Endothelial cell of umbilical vein (primary cell): ENCODE measurements around the gene PKP4. TPM values are rescaled to one million over a fixed set of nuclear protein-coding genes. Genes with fewer than 3 reads are reported as not detected.

Source experiments
- BruUV-seq: library from RNA; stranded (reverse); fragments of 400-500 nt; replicated peaks from 2 replicates; lab custom pipeline; 2021; lab: Mats Ljungman, UMichigan
- CTCF ChIA-PET: fragments of 300-600, 350-600 bp; sonication (Branson Sonifier 250); formaldehyde crosslinking; loops from one replicate; lab custom pipeline; 2021; ENCODE audit warnings: antibody characterized with exemption, inconsistent platforms; lab: Charles Lee
- POLR2A ChIA-PET: fragments of 300-600, 350-600 bp; sonication (Branson Sonifier 250); formaldehyde crosslinking; loops from one replicate; lab custom pipeline; 2021; ENCODE audit warnings: antibody characterized with exemption, inconsistent platforms; lab: Charles Lee
- DNase-seq: peaks from one replicate; pipeline ENCODE4 v3.0.0-alpha.2; 2011; ENCODE audit warnings: low read depth, low spot score
- FAIRE-seq: peaks from 2 replicates; lab custom pipeline; 2011; peaks lifted over from hg19 to GRCh38; lab: Jason Lieb, UNC
- H2AFZ ChIP-seq: 2 replicates; pipeline ENCODE4 v1.6.0; 2012; ENCODE audit warnings: low read depth, low read length, control low read depth, inconsistent platforms
- H3K27ac ChIP-seq: 2 replicates; pipeline ENCODE4 v1.5.1; 2011; ENCODE audit warnings: low read depth, mild to moderate bottlenecking, control low read depth, low read length, moderate library complexity; ENCODE audit not compliant: insufficient read depth
- H3K27me3 ChIP-seq, 2 experiments: 2 replicates each; pipeline versions ENCODE4 v1.6.0 to v1.6.1; 2011; ENCODE audit warnings: low read length in 2 of 2, mixed read lengths in 1 of 2; ENCODE audit not compliant: control insufficient read depth in 2 of 2, insufficient read depth in 2 of 2
- H3K36me3 ChIP-seq, 2 experiments: 2 replicates in 1 of 2; 3 replicates in 1 of 2; pipeline ENCODE4 v1.5.1; 2011; ENCODE audit warnings: low read length in 2 of 2, mild to moderate bottlenecking in 1 of 2, moderate library complexity in 1 of 2; ENCODE audit not compliant: control insufficient read depth in 2 of 2, insufficient read depth in 2 of 2; ENCODE audit errors: extremely low read depth in 1 of 2
- H3K4me1 ChIP-seq: 3 replicates; pipeline ENCODE4 v1.5.1; 2011; ENCODE audit warnings: mild to moderate bottlenecking, low read length; ENCODE audit not compliant: control insufficient read depth, insufficient read depth; ENCODE audit errors: extremely low read depth
- H3K4me2 ChIP-seq: 2 replicates; pipeline ENCODE4 v1.6.1; 2011; ENCODE audit warnings: low read length, control low read depth, mixed read lengths; ENCODE audit not compliant: insufficient read depth
- H3K4me3 ChIP-seq, 3 experiments: fragments of 200-600 bp in 1 of 3; sonication (generic), shearing (Covaris generic) in 1 of 3; replicated peaks in 1 of 3; 2 replicates each; pipeline ENCODE4 v1.5.1; 2011 to 2016; ENCODE audit warnings: control low read depth in 3 of 3, low read length in 3 of 3, mild to moderate bottlenecking in 2 of 3, inconsistent platforms in 1 of 3, low read depth in 1 of 3, moderate library complexity in 1 of 3; ENCODE audit not compliant: insufficient read depth in 1 of 3
- H3K79me2 ChIP-seq: 2 replicates; pipeline ENCODE4 v1.6.0; 2012; ENCODE audit warnings: low read length, inconsistent platforms; ENCODE audit not compliant: control insufficient read depth, insufficient read depth
- H3K9ac ChIP-seq: replicated peaks from 2 replicates; pipeline ENCODE3; 2011; ENCODE audit warnings: low read length, control low read depth; ENCODE audit not compliant: insufficient read depth; ENCODE audit errors: extremely low read depth
- H3K9me1 ChIP-seq: replicated peaks from 3 replicates; pipeline ENCODE4 v1.6.0; 2011; ENCODE audit warnings: mild to moderate bottlenecking, low read length; ENCODE audit not compliant: control insufficient read depth, insufficient read depth; ENCODE audit errors: extremely low read depth
- H3K9me3 ChIP-seq: replicated peaks from 2 replicates; pipeline ENCODE4 v1.5.1; 2012; ENCODE audit warnings: low read length, inconsistent platforms; ENCODE audit not compliant: control insufficient read depth, insufficient read depth
- H4K20me1 ChIP-seq: replicated peaks from 2 replicates; pipeline ENCODE3; 2011; ENCODE audit warnings: mild to moderate bottlenecking, low read length; ENCODE audit not compliant: control insufficient read depth, insufficient read depth; ENCODE audit errors: extremely low read depth
- EZH2 ChIP-seq: IDR thresholded peaks from 2 replicates; pipeline ENCODE4 v1.6.1; 2012; ENCODE audit warnings: borderline replicate concordance, low read depth, mild to moderate bottlenecking, moderate library complexity, low read length, inconsistent platforms; ENCODE audit not compliant: severe bottlenecking
- FOS ChIP-seq: IDR thresholded peaks from 2 replicates; pipeline ENCODE4 v1.6.1; 2011; ENCODE audit warnings: mild to moderate bottlenecking, low read length, moderate library complexity, borderline replicate concordance; ENCODE audit not compliant: insufficient read depth
- GATA2 ChIP-seq: IDR thresholded peaks from 2 replicates; pipeline ENCODE4 v1.7.0; 2011; ENCODE audit warnings: low read depth, mild to moderate bottlenecking, moderate library complexity, mixed read lengths, low read length; ENCODE audit not compliant: insufficient read length, insufficient read depth
- JUN ChIP-seq: IDR thresholded peaks from 2 replicates; pipeline ENCODE4 v1.6.1; 2011; ENCODE audit warnings: borderline replicate concordance, low read depth; ENCODE audit not compliant: insufficient read length, insufficient read depth
- MYC ChIP-seq: IDR thresholded peaks from one replicate; pipeline ENCODE4 v1.6.1; 2011; ENCODE audit warnings: mild to moderate bottlenecking, low read depth, low read length
- POLR2A ChIP-seq: IDR thresholded peaks from 2 replicates; pipeline ENCODE4 v1.6.1; 2012; ENCODE audit warnings: low read depth, mild to moderate bottlenecking, control low read depth, low read length
- POLR2AphosphoS5 ChIP-seq: IDR thresholded peaks from 2 replicates; pipeline ENCODE4 v1.6.1; 2012; ENCODE audit warnings: low read depth, mild to moderate bottlenecking, control low read depth, low read length, moderate library complexity; ENCODE audit not compliant: insufficient read depth
- dilution Hi-C: fragments of 300-500 bp; cut with MboI; formaldehyde crosslinking; loops from one replicate; pipeline ENCODE4 v1.15.0; 2019; ENCODE audit warnings: low sequenced_read_pairs; ENCODE audit not compliant: extremely low pct_ligation_motif_present
- intact Hi-C: fragments of 100-400 bp; cut with micrococcal nuclease; formaldehyde crosslinking; loops from one replicate; pipeline ENCODE4 v1.10.0; 2022
- polyA plus RNA-seq, 4 experiments: library from polyadenylated mRNA; depleted of rRNA in 3 of 4; stranded (reverse) in 3 of 4; unstranded in 1 of 4; fragments of >200 nt; gene quantifications; 2 replicates each; pipeline versions ENCODE4 v1.2.1 to v1.2.3, GENCODE V29; 2011 to 2012; ENCODE audit warnings: missing spikeins in 1 of 4
- total RNA-seq: library from RNA; stranded (reverse); gene quantifications from 2 replicates; pipeline ENCODE4 v1.2.3, GENCODE V29; 2021
- TF ChIP-seq, protein P1 (sequence below): IDR thresholded peaks from 2 replicates; pipeline ENCODE4 v1.6.1; 2011; ENCODE audit not compliant: insufficient read depth, insufficient read length
- TF ChIP-seq, protein P2 (sequence below), 2 donors: IDR thresholded peaks; 1 replicate in 1 of 2; 2 replicates in 1 of 2; pipeline ENCODE4 v1.5.1; 2011; ENCODE audit warnings: low read length in 2 of 2, mild to moderate bottlenecking in 2 of 2, moderate library complexity in 2 of 2, control low read depth in 1 of 2, inconsistent platforms in 1 of 2, low read depth in 1 of 2; ENCODE audit not compliant: insufficient read depth in 1 of 2; ENCODE audit errors: extremely low read depth in 1 of 2

The PKP4 gene
- total and polyA plus RNA-seq, 2 donors (not counting 3 experiments of a cell fraction or from before 2014, with no cell fraction given): 35.4 to 68.5 TPM

DNA sequence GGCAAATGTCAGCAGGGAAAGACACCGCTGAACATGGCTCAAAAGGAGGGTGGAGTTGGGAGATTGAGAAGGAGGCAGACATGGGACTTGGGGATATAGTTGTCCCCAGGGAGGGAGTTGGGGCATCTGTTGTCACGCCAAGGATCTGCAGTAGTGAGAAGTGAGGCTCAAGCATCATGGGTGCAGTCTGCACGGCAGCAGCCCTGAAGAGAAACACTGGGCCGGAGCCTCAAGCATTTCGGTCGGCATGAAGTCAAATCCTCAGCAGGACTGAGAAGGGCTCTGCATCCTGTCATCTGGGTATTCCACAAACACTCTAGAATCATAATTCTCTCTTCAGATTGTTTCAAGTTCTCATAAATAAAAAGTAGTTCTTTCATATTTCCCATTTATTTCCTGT is 205.7 kb downstream of the PKP4 start:
- no peak for DNase-seq
- TF ChIP-seq POLR2AphosphoS5: no peak
- TF ChIP-seq JUN: no peak
- no peak for TF ChIP-seq FOS
- TF ChIP-seq, protein P1, sequence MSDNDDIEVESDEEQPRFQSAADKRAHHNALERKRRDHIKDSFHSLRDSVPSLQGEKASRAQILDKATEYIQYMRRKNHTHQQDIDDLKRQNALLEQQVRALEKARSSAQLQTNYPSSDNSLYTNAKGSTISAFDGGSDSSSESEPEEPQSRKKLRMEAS: no peak
- no peak for TF ChIP-seq GATA2
- no peak for TF ChIP-seq MYC
- no peak for TF ChIP-seq EZH2
- no peak for TF ChIP-seq POLR2A
- TF ChIP-seq, protein P2, sequence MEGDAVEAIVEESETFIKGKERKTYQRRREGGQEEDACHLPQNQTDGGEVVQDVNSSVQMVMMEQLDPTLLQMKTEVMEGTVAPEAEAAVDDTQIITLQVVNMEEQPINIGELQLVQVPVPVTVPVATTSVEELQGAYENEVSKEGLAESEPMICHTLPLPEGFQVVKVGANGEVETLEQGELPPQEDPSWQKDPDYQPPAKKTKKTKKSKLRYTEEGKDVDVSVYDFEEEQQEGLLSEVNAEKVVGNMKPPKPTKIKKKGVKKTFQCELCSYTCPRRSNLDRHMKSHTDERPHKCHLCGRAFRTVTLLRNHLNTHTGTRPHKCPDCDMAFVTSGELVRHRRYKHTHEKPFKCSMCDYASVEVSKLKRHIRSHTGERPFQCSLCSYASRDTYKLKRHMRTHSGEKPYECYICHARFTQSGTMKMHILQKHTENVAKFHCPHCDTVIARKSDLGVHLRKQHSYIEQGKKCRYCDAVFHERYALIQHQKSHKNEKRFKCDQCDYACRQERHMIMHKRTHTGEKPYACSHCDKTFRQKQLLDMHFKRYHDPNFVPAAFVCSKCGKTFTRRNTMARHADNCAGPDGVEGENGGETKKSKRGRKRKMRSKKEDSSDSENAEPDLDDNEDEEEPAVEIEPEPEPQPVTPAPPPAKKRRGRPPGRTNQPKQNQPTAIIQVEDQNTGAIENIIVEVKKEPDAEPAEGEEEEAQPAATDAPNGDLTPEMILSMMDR (IDR thresholded peaks at IDR 0.05; ENCODE audit: extremely low read depth in 1 of 2, insufficient read depth in 1 of 2, low read depth in 1 of 2, low read length in 2 of 2): no peak
- Histone ChIP-seq H3K9me1 (no peaks in the 10 kb centered on the region), H3K36me3 (peaks cover 3 to 22% of the 10 kb centered on the region in 2 experiments), H4K20me1 (no peaks in the 10 kb centered on the region), H3K4me3 (no peak overlapping the region), H2AFZ (no peak overlapping the region), H3K9ac (no peak overlapping the region), H3K9me3 (no peaks in the 10 kb centered on the region), H3K4me1 (peaks cover 21% of the 10 kb centered on the region), H3K4me2 (no peak overlapping the region), H3K27ac (no peak overlapping the region), H3K27me3 (no peaks in the 10 kb centered on the region), H3K79me2 (no peaks in the 10 kb centered on the region)
- ChIA-PET CTCF (no interaction called here), POLR2A (no interaction called here)
- FAIRE-seq: no peak
- dilution Hi-C loops (no loop called here), intact Hi-C loops (no loop called here)
- BruUV-seq: no TSS peak
